Stimulated activated CD8-positive, alpha-beta memory T cell treated with anti-CD3 and anti-CD28 coated beads, Interleukin-15, amount 100 ng/mL, for 4 hours (primary cell): ENCODE results near the gene MAPKAPK3.

Experiments
- DNase-seq, 2 donors: peaks; one replicate each; pipeline ENCODE4 v3.0.0-alpha.2; 2020; ENCODE audit warnings: low read depth in 2 of 2

Gene MAPKAPK3

DNA sequence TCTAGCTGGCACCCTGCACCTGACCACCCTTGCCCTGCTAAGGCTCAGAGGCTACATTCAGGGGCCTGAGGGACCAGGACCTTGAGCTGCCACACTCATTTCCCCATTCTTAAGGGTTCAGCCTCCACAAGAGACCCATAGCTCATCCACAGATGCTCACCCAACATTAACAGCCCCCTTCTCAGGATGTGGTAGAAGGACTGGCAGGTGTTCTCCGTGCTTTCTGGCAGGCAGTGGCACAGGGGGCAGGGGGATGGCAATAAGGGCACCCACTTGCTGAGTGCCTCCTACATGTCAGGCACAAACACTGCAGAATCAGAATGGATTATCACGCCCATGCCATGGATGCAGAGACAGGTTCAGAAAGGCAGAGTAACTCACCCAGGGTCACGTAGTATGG lies 9.4 kb downstream of the MAPKAPK3 start:
- DNase-seq: no peak

DNA sequence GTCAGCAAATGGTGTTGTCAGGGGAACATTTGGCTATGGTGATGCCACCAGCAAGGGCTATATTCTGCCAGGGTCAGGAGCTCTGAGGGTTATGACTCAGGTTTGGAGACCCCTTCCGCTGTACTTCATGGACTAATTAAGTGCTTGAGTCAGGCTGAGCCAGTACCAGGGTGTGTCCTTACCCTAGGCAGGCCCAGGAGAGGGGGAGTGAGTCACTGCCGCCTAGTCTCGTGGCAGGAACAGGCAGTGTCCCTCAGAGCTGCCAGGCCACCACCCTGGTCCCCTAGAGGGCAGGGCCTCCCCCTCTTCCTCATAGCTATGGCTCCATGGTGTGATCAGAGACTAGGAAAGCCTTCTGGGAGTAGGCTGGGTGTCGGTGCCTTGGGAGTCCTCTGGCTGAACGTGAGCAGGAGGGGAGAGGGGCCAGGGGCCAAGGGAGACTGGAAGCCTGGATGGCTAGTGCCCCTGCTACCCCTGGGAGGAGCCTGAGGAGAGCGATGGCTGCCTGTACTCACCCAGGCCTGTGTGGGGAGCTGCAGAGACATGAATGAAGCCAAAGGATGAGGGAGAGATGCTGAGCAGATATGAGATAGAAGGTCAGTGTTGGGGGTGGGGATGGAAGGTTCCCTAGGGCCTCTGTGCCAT lies 10.6 kb downstream of the MAPKAPK3 start:
- DNase-seq: no peak

DNA sequence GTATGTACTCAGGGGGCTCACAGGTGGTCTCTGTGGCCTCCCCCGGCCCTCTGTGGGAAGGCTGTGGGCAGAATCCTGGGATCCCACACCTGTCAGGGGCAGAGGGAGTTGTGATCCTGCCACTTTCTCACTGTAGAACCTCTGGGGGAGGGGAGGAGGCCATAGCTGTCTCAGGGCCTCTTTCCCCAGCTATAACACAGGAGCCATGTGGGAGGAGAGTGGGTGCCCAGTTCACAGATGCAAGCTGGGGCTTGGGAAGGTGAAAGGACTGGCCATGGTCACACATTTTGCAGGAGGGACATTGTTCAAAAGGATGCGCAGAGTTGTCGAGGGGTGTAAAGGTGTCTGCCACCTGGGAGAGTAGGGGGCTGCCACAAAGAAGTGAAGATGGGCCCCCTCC lies 11.7 kb downstream of the MAPKAPK3 start:
- no peak for DNase-seq

DNA sequence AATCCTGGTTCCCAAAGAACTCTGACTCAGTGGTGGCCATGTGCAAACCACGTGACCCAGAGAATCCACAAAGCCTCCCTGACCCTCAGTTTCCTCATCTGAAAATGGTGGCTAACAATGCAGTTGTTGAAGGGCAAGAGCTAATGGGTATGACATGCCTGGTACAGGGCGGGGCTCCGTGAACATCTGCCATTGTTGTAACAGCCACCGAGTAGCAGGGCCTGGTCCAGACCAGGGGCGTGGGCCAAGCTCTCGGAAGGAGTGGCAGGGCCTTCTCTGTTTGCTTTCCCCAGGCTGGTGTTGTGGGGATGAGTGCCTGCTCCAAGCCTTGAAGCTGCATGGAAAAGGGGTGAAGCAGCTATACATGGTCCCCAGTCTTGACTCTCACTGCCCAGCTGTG lies 13.4 kb downstream of the MAPKAPK3 start:
- no peak for DNase-seq

DNA sequence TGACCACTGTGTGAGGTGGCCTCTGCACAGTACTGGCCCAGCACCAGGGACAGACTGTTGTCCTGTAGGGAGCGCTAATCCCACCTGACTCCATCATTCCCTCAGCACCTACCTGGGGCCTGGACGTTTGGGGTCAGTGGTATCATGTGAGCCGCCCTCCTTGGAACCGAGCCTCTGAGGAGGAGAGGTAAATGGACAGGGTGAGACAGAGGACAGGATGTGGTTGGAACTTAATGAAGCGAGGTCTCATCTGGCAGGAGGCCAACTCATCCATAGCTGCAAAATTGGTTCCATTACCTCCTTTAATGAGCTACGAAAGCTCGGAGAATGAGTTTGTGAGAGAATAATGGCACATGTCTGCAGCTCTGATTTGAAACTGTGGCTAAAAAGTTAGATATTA lies 13.9 kb downstream of the MAPKAPK3 start:
- no peak for DNase-seq

DNA sequence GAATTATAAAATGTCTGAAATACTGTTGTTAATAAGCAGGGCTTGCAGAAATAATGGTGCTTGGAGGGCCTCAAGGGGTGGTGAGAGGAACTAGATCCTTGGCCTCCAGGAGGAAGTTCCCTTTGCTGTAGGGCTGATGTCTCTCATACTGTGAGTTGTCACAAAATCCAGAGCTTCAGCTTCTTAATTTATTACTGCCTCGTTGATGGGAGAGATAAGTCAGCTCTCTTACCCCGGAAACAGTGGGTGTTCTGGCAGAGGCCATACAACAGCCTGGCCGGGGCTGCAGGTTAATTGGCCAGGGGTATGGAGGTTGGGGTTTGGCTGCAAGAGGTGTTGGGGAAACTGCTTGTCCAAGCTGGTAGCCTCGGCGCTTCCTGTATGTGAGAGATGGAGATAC lies 15.5 kb downstream of the MAPKAPK3 start:
- DNase-seq: no peak

DNA sequence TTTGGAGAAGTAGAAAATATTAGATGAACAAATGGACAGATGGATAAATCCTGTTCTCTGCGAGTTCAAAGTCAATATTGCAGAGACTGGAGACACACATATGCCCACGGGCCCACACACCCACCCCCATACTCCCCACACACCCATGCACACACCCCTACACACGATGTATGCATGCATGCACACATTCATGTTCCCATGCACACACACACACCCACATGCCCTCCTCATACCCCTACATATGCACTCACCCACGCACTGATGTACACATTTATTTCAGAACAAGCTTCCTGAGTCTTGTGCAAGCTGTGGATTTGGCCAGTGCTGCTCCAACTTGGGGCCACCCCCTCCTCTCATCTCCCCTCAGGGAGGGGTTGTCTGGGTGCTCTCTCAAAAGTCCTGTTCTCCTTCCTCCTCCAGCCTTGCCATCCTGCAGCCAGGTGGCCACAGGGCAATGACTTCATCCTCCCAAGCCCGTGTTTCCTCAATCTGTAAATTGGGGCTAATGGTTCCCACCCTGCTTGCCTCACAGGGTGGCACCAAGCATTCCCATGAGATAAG lies 16.4 kb downstream of the MAPKAPK3 start:
- DNase-seq: no peak

DNA sequence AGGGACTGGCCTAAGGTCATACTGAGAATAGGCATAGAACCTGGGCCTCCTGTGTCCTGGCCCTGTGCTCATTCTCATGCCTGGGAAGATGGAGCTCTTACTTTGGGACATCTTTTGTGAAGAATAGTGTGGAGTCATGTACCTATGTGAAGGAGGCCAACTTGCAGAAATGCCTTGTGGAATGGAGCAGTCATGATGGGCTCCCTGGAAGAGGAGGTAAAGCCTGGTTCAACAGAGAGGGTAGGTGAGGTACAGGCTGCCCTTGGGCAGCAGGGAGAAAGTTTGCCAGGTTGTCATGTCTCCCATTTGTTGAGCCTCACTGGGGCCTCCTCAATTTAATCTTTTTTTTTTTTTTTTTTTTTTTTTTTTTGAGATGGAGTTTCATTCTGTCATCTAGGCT lies 18.1 kb downstream of the MAPKAPK3 start:
- no peak for DNase-seq

DNA sequence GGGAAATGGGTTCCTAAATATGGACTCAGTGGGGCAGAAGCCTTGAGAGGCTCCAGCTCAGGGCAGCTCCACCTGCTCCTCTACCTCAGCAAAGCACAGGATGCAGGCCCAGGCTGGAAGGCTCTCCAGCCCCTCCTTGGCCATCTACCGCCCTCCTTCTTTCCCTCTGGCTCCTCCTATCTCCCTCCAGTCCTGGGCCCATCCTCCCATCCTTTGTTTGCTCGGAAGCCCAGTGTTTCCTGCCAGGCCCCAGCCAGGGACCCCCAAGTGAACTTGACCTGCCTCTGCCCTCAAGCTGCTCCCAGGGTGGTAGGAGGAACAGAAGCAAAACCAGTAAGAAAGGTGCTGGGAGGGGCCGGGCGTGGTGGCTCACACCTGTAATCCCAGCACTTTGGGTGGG lies 20.1 kb downstream of the MAPKAPK3 start:
- no peak for DNase-seq

DNA sequence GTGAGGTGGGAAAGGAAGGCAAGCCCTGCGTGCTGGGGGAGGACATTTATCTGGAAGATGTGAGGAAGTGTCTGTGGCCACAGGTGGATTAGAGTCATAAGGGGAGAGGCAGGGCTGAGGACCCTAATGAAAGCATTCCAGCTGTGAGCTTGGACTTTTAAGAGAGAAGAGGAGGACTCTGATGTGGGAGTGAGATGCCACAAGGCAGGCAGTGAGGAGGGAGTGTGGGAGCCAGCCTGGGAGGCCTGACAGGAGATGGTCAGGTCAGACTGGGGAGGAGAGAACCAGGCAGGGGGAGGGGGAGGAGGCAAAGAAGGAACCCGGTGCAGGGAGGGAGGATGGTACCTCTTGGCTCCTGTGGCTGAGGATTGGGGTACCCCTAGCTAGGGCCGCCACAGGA lies 21.0 kb downstream of the MAPKAPK3 start:
- DNase-seq: no peak

DNA sequence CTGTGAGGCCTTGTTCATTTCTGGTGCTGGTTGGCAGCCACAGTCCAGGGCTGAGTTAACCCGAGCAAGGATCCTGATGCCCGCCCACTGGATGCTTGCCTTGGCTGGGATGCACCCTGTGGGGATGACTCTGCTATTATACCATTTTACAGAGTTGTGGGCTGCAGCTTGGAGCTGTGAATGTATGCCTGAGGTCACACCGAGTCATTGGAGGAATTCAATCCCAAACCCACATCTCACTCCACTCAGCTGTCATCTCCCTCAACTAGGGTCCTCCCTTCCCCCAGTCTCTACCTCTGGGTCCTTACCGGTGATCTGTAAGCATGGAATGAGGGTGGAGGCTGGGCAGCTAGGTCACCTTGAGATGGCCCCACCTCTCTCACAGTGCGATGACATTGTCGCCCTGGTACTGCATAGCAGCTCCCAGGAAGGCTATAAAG lies 22.1 kb downstream of the MAPKAPK3 start:
- DNase-seq: no peak

DNA sequence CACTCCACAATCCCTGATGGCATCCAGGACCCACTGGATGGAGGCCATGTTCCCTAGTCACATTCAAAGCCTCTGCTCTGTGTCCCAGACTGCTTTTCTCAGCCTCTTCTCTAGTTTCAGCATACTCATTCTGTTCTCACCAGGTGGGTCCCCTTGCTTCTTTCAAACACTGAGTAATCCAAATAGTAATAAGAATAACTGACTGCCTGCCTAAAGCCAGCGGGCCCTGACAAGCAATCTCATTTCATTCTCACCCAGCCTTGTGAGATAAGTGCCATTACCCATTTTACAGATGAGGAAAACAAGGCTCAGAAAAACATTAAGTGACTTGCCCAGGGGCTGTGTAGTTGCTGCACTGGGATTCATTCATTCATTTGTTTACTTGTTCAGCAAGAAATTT lies 25.4 kb downstream of the MAPKAPK3 start:
- DNase-seq: no peak

DNA sequence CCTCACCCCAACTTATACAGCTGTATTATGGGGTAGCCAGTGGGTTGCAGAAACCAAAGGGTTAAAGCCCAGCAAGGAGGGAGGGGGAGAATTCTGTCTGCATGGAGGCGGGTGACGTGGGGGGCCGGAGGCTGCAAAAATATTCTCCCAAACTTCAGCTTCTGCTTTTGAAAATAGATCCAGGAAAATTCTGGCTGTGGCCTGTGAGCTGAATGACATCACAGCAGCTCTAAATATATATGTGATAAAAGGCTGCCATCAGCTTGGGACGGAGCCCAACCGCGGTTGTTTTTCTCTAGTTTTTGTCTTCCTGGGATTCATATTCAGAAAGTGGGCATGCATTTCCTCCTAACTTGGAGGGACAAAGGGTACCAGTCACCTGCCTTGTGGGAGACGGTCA lies 27.6 kb downstream of the MAPKAPK3 start:
- no peak for DNase-seq

DNA sequence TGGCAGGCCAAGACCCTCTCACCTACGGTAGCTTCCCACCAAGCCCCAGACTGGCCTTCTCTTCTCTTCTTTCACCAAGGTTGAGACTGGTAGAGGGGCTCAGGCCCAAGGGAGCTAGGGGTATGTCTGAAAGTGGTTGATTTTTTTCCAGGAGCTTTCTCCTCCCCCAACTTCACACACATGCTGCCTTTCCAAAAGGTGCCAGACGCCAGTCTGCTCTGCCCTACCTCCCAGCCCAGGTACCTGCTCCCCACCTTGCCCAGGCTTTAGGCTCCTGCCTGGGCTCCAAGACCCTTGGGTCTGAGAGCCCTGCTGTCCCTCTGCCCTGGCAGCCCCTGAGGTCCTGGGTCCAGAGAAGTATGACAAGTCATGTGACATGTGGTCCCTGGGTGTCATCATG lies 28.4 kb downstream of the MAPKAPK3 start:
- no peak for DNase-seq

DNA sequence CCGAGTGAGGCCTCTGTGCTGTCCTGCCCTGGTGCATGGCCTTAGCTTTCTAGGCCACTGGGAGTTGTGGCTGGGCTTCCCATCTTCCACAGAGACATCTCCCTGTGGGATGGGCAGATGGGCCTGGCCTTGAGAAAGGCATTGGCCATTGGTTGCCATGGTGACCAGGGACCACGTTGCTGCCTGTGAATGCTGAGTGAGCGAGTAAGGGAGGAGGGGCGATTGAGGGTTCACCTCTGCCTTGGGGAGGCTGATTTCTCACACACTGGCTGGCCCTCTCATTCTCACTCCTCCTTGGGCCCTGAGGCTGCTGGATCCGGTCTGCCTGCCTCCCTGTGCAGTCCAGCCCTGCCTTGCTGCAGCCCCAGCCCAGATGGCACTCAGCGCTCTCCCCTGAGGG lies 31.4 kb downstream of the MAPKAPK3 start:
- no peak for DNase-seq

DNA sequence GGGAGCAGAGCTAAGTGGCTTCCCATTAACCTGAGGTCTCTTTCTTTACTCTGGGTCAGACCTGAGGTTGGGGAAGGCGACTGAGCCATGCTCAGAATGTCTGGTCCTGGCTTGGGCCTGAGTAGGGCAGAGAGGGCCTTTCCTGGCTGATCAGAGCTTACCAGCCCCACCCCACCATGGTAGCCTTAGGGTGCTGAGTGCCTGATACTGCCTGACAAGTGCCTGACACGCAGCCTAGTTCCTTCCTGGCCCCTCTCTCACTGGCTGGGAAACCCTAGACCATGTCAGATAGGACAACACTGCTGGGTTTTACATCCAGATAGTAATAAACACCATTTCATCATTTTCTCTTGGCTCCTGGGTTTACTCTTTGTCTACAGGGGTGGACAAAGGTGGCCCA lies 32.0 kb downstream of the MAPKAPK3 start:
- no peak for DNase-seq

DNA sequence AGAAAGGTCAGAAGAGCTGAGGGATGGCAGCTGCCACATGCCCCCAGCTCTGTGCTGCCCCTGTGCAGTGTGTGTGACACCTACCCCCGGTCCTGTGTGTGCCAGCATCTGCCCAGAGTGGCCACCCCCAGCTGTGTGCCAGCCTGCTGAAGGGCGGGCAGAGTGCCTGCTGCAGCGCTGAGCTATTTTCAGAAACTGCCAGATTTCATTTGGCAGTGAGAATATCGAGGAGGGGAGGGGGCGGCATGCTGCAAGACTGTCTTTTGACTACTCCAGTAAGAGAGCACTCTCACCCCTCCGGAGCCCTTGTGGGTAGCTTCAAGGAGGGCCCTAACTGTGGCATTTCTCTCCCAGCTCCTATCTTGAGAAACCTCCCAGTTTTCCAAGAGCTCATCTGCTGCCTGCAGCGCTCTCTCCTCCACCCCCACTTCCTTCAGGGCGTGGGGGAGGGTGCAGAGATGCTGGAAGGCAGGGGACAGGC lies 32.5 kb downstream of the MAPKAPK3 start:
- DNase-seq: no peak

DNA sequence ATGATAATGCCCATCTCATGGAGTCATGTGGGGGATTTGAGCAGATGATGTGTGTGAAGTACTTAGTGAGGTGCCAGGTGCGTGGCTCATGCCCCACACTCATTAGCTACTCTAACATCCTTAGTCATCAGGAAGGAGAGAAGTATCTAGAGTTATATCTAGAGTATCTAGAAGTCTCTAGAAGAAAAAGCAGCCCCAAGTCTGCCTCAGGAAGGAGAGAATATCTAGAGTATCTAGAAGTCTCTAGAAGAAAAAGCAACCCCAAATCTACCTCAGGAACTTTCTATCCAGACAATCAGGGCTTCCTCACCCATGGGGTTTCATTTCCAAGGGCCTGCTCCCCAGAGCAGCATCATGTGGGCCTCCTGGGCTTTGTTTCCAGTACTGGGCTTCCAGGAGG lies 33.1 kb downstream of the MAPKAPK3 start:
- DNase-seq: no peak

DNA sequence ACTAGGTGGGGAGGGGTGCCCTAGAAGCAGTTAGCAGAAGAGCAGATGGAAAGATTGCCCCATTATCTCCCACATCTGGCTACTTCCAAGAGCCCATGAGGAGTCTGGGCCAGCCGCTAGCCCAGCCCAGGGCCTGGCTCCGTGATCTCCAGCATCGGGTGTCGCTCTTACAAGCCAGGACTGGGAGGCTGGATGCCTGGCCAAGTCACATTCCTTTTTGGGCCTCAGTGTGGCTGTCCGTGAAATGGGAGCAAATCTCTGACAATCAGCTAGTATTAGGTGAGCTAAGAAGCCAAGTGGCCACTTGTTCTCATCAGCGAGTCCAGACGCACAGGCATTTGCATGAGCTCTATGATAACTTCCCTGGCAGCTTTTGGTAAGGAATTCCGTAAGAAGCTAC lies 34.5 kb downstream of the MAPKAPK3 start:
- no peak for DNase-seq

DNA sequence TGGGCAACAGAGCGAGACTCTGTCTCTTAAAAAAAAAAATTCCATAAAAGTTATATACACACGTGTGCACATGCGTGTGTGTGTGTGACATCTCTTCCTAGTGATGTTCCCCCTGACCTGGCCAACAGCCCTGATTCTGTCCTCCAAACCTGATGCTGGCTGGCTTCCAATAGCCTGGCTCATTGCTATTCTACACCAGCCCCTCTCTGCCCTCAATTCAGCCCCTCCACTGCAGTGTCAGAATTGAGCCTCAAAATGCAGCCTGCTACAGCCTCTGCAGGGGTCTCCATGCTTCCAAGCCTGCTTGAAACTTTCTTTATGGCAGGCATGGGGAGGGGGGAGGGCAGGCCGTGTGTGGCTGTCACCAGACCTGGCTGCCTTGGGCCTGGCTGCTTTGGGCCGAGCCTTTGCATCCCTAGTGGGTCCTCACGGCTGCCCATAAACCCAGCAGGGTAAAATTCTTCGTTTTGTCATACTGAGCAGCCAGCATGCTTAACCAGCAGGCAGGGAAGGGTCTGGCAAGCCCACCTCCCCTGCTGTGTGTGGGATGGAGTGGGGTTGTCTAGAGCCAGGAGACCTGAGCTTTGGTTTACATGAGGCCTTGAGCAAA lies 35.1 kb downstream of the MAPKAPK3 start:
- DNase-seq: no peak

DNA sequence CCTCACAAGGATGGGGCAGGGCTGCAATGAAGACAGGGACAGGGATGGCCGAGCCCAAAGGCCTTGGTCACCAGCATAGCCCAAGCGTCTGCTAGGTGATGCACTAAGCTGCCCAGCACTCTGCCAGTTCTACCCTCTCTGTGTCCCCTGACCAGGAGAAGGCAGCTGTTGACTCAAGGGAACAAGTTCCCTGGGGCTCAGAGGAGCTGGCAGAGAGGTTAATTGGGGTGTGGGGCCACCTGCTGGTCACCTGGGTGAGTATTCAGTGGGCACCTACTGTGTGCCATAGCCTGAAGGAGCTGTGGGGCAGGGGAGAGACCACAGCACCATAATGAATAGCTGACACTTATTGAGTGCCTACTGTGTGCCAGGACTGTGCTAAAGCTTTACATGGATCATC lies 35.8 kb downstream of the MAPKAPK3 start:
- peak in 1 of 2 donors; percentile 24 for DNase-seq

DNA sequence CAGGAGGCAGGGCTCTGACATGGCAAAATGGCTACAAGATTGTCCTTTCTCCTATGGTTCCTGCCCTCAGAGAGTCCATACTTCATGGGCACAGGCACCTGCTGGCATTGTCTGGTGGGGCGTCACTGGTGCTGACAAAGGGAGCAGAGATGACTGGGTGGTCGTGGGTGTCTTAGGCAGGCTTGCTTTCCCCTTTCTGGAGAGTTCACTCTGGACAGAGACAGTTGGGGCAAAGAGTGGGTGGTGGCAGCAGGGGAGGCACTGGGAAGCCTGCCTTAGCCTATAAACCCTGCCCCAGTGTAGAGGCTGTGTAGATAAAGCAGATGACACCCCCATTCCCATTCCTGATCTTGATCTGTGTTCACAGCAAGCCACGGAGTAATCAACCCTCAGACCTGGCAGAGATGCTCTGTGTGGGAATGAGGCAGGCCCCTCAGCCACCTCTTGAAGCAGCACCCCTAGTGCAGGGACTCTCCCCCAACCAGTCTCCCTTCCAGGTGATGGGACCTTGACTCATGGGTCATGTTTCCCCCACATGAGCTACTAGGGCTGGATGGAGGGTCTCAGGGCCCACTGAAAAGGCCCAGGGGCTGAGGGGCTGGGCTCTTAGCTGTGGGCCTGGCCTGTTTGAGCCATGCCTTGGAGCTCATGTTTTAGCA lies 37.1 kb downstream of the MAPKAPK3 start:
- DNase-seq: no peak
